Measurements from ENCODE around the gene ADRA2A. TPM values are rescaled to one million over a fixed set of nuclear protein-coding genes. Genes with fewer than 3 reads are reported as not detected.

Gene ADRA2A
- total RNA-seq, 1 experiment from 2014 or later = 1.7 TPM

GRCh38 chr10:111087331-111087756 lies 10.5 kb downstream of the ADRA2A start (continued):
- no peak for TF ChIP-seq JAZF1 (CRISPR knock-in tag; IDR thresholded peaks at IDR 0.05)
- TF ChIP-seq GRHL2 (CRISPR knock-in tag; IDR thresholded peaks at IDR 0.05; ENCODE audit: insufficient replicate concordance, severe bottlenecking) = no peak
- TF ChIP-seq ATF2 (CRISPR knock-in tag; IDR thresholded peaks at IDR 0.05; ENCODE audit: borderline replicate concordance, low read depth) = no peak
- TF ChIP-seq ZNF138 (CRISPR knock-in tag; conservative IDR thresholded peaks at IDR 0.05) = no peak
- TF ChIP-seq ZNF671 (CRISPR knock-in tag; IDR thresholded peaks at IDR 0.05) = no peak
- no peak for TF ChIP-seq MYBL2 (CRISPR knock-in tag; IDR thresholded peaks at IDR 0.05)
- no peak for TF ChIP-seq MLX (CRISPR knock-in tag; IDR thresholded peaks at IDR 0.05)

- CTCF ChIA-PET = no interaction called here
- Mint-ChIP-seq H3K4me3 (no peak overlapping the region), H3K27ac (no peak overlapping the region), H3K27me3 (ENCODE audit: low read depth) (no peaks in the 10 kb centered on the region; the same call in 1 of the 2 replicates), H3K9me3 (no peaks in the 10 kb centered on the region), H3K4me1 (peaks cover 2% of the 10 kb centered on the region), H3K36me3 (no peaks in the 10 kb centered on the region)
- no peak for TF ChIP-seq ZMAT4 (CRISPR knock-in tag; IDR thresholded peaks at IDR 0.05)
- POLR2A ChIA-PET = no interaction called here
- no peak for DNase-seq (ENCODE audit: low spot score)
- ATAC-seq = no peak
Observed at GRCh38 chr10:111087968-111088505, 11.2 kb downstream of the ADRA2A start.

GRCh38 chr10:111089293-111089692 lies 12.5 kb downstream of the ADRA2A start:
- no peak for TF ChIP-seq PRDM15 (CRISPR knock-in tag; IDR thresholded peaks at IDR 0.05)
- TF ChIP-seq ATF1 (CRISPR knock-in tag; IDR thresholded peaks at IDR 0.05) = no peak
- no peak for TF ChIP-seq MYBL2 (CRISPR knock-in tag; IDR thresholded peaks at IDR 0.05)
- no peak for TF ChIP-seq ELF4 (CRISPR knock-in tag; IDR thresholded peaks at IDR 0.05; ENCODE audit: low read depth)
- TF ChIP-seq MLX (CRISPR knock-in tag; IDR thresholded peaks at IDR 0.05) = no peak
- TF ChIP-seq FOXJ3 (CRISPR knock-in tag; IDR thresholded peaks at IDR 0.05; ENCODE audit: borderline replicate concordance) = no peak
- TF ChIP-seq FOXP1 (CRISPR knock-in tag; IDR thresholded peaks at IDR 0.05; ENCODE audit: borderline replicate concordance) = no peak
- TF ChIP-seq HMGXB4 (CRISPR knock-in tag; IDR thresholded peaks at IDR 0.05) = no peak
- no peak for TF ChIP-seq MAX (CRISPR knock-in tag; IDR thresholded peaks at IDR 0.05)
- no peak for TF ChIP-seq ZBTB21 (CRISPR knock-in tag; IDR thresholded peaks at IDR 0.05; ENCODE audit: borderline replicate concordance)
- no peak for TF ChIP-seq E2F5 (CRISPR knock-in tag; IDR thresholded peaks at IDR 0.05)
- ATAC-seq = no peak
- H3K4me1 Mint-ChIP-seq = no peaks in the 10 kb centered on the region
- no peaks in the 10 kb centered on the region for H3K36me3 Mint-ChIP-seq
- no peaks in the 10 kb centered on the region; the same call in 1 of the 2 replicates for H3K27me3 Mint-ChIP-seq (ENCODE audit: low read depth)
- DNase-seq (ENCODE audit: low spot score) = no peak
- H3K27ac Mint-ChIP-seq = no peak overlapping the region
- H3K4me3 Mint-ChIP-seq = no peak overlapping the region
- H3K9me3 Mint-ChIP-seq = no peaks in the 10 kb centered on the region
- ChIA-PET CTCF (no interaction called here), POLR2A (no interaction called here)
